Activated CD8-positive, alpha-beta memory T cell treated with anti-CD3 and anti-CD28 coated beads, Interleukin-2, amount 10 ng/mL, durations not matched to agents 7 days and 5 days (primary cell): Measurements from ENCODE around the gene DISP2. TPM values are rescaled to one million over a fixed set of nuclear protein-coding genes. Genes with fewer than 3 reads are reported as not detected.

Experiments used
- ATAC-seq: fragments of 150-1000 bp; cut with Tn5 transposase; one replicate; pipeline ENCODE4 v1.10.0; 2021; ENCODE audit warnings: moderate library complexity
- CTCF ChIA-PET: fragments of 350-600 bp; sonication (Branson Sonifier 250); formaldehyde crosslinking; loops from one replicate; lab custom pipeline; 2021; ENCODE audit warnings: antibody characterized with exemption; lab: Charles Lee
- DNase-seq: peaks from one replicate; pipeline ENCODE4 v3.0.0-alpha.2; 2020
- H3K27ac Mint-ChIP-seq: one replicate; pipeline ENCODE4 v1.8.0; 2021; ENCODE audit warnings: mild to moderate bottlenecking, mixed read lengths
- H3K27me3 Mint-ChIP-seq: one replicate; pipeline ENCODE4 v1.8.0; 2021; ENCODE audit warnings: mixed read lengths
- H3K36me3 Mint-ChIP-seq: one replicate; pipeline ENCODE4 v1.8.0; 2021; ENCODE audit warnings: mild to moderate bottlenecking, mixed read lengths
- H3K4me1 Mint-ChIP-seq: one replicate; pipeline ENCODE4 v1.8.0; 2021; ENCODE audit warnings: mixed read lengths
- H3K4me3 Mint-ChIP-seq: one replicate; pipeline ENCODE4 v1.8.0; 2021; ENCODE audit warnings: mild to moderate bottlenecking, moderate library complexity, mixed read lengths
- H3K9me3 Mint-ChIP-seq: one replicate; pipeline ENCODE4 v1.8.0; 2022; ENCODE audit warnings: low read depth, mixed read lengths
- total RNA-seq, 2 experiments: library from RNA; stranded (reverse); gene quantifications; one replicate each; pipeline ENCODE4 v1.2.3, GENCODE V29; 2021

Gene DISP2, protein sequence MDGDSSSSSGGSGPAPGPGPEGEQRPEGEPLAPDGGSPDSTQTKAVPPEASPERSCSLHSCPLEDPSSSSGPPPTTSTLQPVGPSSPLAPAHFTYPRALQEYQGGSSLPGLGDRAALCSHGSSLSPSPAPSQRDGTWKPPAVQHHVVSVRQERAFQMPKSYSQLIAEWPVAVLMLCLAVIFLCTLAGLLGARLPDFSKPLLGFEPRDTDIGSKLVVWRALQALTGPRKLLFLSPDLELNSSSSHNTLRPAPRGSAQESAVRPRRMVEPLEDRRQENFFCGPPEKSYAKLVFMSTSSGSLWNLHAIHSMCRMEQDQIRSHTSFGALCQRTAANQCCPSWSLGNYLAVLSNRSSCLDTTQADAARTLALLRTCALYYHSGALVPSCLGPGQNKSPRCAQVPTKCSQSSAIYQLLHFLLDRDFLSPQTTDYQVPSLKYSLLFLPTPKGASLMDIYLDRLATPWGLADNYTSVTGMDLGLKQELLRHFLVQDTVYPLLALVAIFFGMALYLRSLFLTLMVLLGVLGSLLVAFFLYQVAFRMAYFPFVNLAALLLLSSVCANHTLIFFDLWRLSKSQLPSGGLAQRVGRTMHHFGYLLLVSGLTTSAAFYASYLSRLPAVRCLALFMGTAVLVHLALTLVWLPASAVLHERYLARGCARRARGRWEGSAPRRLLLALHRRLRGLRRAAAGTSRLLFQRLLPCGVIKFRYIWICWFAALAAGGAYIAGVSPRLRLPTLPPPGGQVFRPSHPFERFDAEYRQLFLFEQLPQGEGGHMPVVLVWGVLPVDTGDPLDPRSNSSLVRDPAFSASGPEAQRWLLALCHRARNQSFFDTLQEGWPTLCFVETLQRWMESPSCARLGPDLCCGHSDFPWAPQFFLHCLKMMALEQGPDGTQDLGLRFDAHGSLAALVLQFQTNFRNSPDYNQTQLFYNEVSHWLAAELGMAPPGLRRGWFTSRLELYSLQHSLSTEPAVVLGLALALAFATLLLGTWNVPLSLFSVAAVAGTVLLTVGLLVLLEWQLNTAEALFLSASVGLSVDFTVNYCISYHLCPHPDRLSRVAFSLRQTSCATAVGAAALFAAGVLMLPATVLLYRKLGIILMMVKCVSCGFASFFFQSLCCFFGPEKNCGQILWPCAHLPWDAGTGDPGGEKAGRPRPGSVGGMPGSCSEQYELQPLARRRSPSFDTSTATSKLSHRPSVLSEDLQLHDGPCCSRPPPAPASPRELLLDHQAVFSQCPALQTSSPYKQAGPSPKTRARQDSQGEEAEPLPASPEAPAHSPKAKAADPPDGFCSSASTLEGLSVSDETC (N-terminal part only)
- total RNA-seq = under 1 TPM; 0.23 to 0.37 TPM

DNA sequence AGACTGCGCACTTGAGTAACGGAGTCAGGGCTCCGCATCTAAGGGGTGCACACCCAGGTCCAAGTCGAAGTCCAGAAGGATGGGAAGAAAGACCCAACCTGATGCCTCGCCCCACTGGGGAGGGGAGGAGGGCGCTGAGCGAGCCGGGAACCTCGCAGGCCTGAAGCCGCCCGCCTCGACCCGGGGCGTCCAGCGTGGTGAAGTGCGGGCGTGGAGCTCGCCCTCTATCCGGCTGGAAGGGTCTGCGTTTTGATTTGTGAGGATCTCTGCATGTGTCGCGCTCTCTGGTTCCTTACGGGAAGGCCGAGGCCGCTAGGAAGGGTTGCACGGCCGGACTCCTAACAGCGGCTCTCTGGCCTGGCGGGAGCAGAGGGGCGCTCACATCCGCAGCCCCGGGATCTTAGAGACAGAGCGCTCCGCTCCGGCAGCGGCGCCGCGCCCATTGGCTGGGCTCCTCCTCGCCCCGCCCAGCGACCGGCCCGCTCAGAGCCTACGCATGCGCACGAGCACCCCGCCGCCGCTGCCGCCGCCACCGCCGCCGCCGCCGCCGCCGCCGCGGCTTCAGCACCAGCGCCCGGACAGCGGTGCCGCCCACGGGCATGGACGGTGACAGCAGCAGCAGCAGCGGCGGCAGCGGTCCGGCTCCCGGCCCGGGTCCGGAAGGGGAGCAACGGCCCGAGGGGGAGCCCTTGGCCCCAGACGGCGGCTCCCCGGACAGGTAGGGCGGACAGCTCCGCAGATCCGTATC, at the start of gene DISP2:
DISP2 (plus strand) TSS at position 497 of the 748 bp plus-strand sequence; CDS start at position 600, 103 bp downstream.
- H3K4me1 Mint-ChIP-seq = peaks cover 9% of the 10 kb centered on the region
- H3K27me3 Mint-ChIP-seq = peaks cover 10% of the 10 kb centered on the region
- CTCF ChIA-PET = interaction anchor here (0.7 to 6.5 kb wide), 13 partner anchors 9 to 322 kb away, joined by 3 to 49 read pairs (median 3); partner anchors contain the start of gene INAFM2
- H3K9me3 Mint-ChIP-seq = no peaks in the 10 kb centered on the region
- ATAC-seq = peak; percentile 93
- peak within 1 kb of the TSS; percentile 70 for H3K4me3 Mint-ChIP-seq
- no peaks in the 10 kb centered on the region for H3K36me3 Mint-ChIP-seq
- no peak within 1 kb of the TSS for H3K27ac Mint-ChIP-seq
- peak; percentile 89 for DNase-seq

DNA sequence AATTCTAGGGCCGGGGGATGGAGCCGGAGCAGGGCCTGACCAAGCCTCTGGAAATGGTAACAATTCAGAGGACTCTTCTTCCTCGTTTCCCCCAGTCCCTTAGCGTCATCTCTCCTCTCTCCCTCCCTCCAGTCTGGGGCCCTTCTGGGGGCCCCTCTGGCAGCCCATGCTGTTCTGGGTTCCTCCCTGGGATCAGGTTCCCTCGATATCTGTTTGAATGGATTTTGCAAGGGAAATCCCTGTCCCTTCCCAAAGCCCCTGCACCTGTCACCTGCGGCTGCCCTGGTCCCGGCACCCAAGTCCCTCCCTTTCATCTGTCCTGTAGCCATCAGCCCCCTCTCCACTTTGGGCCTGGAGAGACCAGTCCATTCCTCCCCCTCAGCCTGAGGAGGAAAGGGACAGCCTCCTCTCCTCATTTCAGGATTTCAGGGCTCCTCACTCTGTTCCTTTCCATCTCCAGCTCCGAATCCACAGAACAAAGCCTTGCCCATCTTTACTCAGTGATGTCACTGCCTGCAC, 48.6 kb upstream of the DISP2 start:
- Mint-ChIP-seq H3K4me1 (peaks cover 37% of the 10 kb centered on the region), H3K27me3 (peaks cover 20% of the 10 kb centered on the region), H3K27ac (peak overlapping the region; percentile 96), H3K36me3 (no peaks in the 10 kb centered on the region), H3K9me3 (no peaks in the 10 kb centered on the region), H3K4me3 (peak overlapping the region; percentile 91)
- ATAC-seq = no peak
- DNase-seq = no peak
- CTCF ChIA-PET = interaction anchor here (0.7 to 17.8 kb wide), 21 partner anchors 7 to 264 kb away, joined by 3 to 411 read pairs (median 6); partner anchors contain the start of genes ANKRD63, CCDC9B, INAFM2 and IVD

DNA sequence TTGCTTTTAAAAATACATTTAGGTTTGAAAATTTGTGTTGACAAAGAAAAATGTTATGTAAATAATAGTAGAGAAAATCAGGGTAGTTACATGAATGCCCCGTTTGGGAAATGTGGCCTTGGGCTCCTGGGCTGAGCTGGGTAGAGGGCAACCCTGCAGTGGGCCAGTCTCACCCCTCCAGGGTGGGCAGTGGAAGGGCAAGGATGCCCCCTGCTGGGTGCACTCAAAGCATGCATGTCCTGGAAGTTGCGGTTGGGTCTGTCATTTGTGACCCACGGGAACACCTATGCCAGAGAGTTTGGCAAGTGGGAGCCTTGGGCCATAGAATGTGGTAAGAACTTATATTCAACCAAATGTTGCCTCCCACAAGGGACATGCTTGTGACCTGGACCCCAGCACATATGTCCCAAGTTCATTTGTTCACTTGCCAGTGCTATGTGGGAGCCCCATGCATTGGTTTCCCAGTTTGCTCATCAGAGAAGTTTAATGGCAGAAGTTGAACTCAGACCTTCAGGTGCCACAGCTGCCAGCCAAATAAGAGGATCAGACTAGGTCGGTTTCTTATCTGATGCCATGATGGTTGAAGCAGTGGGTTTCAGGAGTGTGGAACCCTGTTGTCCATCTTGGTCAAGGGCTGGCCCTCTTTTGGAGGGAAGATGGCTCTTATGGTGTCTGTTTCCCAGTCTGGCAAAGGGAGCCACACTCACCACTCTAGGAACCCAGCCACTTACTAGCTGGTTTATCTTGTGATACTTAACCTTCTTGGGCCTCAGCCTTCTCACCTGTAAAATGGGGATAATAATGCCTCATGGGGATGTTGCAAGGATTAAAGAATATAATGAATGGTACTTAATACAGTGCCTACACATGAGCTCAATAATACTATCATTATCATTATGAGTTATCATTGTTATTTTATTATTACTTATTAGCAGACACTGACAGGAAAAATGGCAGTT, 47.7 kb upstream of the DISP2 start:
- Mint-ChIP-seq H3K4me1 (peaks cover 35% of the 10 kb centered on the region), H3K27me3 (peaks cover 24% of the 10 kb centered on the region), H3K27ac (peak overlapping the region; percentile 96)

DNA sequence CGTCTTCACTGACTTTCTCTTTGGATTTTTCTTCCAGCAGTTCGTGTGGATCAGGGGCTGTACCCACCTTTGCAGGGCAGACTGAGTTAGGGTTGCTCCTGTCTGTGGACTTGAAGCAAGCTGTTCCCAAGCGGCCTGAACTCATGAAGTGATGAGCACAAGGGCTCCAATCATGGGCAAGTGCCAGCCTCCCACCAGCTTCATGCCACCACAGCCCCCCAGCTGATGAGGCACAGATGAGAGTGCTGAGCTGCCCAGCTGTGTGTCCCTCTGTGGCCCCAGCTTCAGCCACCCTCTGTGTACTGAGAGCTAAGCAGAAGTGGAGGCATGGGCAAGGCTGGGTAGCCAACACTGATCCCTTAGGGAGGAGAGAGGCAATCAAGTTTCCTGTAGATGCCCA, 47.0 kb upstream of the DISP2 start:
- no peak overlapping the region for H3K27ac Mint-ChIP-seq
- peaks cover 32% of the 10 kb centered on the region for H3K27me3 Mint-ChIP-seq
- no peak overlapping the region for H3K4me3 Mint-ChIP-seq
- no peak for ATAC-seq
- peaks cover 33% of the 10 kb centered on the region for H3K4me1 Mint-ChIP-seq
- no peaks in the 10 kb centered on the region for H3K9me3 Mint-ChIP-seq
- CTCF ChIA-PET = interaction anchor here (1.3 to 17.8 kb wide), 9 partner anchors 9 to 111 kb away, joined by 3 to 411 read pairs (median 39); partner anchors contain the start of genes ANKRD63, CCDC9B and INAFM2
- H3K36me3 Mint-ChIP-seq = no peaks in the 10 kb centered on the region
- no peak for DNase-seq

More for the DNA sequence above, 47.7 kb upstream of the DISP2 start:
- ATAC-seq = no peak
- H3K36me3 Mint-ChIP-seq = no peaks in the 10 kb centered on the region
- peak; percentile 80 for DNase-seq
- CTCF ChIA-PET = interaction anchor here (0.7 to 17.8 kb wide), 20 partner anchors 8 to 280 kb away, joined by 3 to 411 read pairs (median 8); partner anchors contain the start of genes ANKRD63, CCDC9B, INAFM2 and IVD
- H3K4me3 Mint-ChIP-seq = peak overlapping the region; percentile 37
- H3K9me3 Mint-ChIP-seq = no peaks in the 10 kb centered on the region

DNA sequence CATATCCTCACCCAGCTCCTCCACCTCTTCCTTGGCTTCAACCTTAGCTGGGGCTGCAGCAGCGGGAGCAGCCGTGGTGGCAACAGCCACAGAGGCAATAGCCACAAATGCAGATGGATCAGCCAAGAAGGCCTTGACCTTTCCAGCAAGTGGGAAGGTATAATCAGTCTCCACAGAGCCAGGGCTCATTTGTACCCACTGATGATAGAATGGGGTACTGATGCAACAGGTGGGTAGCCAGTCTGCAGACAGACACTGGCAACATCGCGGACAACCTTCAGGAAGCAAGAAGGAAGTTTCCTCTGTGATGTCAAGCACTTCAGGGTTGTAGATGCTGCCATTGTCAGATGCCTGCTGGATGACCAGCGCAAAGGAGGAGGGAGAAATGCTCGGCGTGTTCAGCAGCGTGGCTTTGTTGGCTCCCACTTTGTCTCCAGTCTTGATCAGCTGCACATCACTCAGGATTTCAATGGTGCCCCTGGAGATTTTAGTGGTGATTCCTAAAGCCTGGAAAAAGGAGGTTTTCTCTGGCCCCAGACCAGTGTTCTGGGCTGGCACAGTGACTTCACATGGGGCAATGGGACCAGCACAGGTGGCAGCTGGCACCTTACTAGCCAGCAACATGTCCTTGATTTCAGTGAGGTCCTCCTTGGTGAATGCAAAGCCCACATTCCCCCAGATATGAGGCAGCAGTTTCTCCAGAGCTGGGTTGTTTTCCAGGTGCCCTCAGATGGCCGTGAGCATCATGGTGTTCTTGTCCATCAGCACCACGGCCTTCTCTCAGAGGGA, 45.5 kb upstream of the DISP2 start:
- Mint-ChIP-seq H3K36me3 (no peaks in the 10 kb centered on the region), H3K9me3 (no peaks in the 10 kb centered on the region), H3K4me1 (peaks cover 25% of the 10 kb centered on the region), H3K4me3 (no peak overlapping the region), H3K27ac (no peak overlapping the region), H3K27me3 (peaks cover 35% of the 10 kb centered on the region)
- DNase-seq = no peak
- no peak for ATAC-seq
- CTCF ChIA-PET = interaction anchor here (1.0 to 17.8 kb wide), 8 partner anchors 8 to 135 kb away, joined by 3 to 411 read pairs (median 70); partner anchors contain the start of genes ANKRD63, CCDC9B and INAFM2

DNA sequence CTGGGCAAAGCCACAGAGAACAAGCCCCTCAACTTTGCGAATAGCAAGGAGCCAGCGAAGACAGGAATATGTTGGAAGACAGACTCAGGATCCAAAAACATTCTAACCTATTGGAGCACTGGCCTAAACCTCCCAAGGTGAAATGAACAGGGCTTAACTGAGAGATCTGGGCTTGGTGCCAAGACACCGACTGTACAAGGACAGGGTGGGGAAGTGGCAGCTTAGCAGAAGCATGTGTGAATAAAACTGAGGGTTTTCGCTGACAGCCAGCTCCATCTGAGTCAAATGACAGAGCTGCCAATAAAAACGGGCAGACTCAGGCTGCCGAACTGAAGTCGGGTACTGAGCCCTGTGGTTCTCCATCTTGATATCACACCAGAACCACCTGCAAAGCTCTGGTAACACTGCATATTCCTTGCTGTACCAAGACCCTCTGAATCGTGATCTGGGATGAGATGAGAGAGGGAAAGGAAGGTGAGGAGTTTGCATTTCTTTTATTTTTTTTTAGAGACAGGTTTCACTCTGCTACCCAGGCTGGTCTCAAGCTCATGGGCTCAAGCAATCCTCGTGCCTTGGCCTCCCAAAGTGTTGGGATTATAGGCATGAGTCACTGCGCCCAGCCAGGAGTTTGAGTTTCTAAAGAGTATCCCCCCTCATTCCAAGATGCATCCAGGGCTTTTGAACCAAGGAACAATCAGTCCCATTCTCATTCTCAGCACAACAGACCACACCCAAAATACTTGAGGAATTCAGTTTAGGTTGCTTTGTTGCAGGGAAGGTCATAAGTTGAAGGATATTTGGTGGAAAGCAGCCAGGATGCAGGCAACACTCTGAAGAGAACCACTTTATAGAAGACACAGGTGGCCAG, 44.3 kb upstream of the DISP2 start:
- Mint-ChIP-seq H3K36me3 (no peaks in the 10 kb centered on the region), H3K27me3 (peaks cover 39% of the 10 kb centered on the region), H3K9me3 (no peaks in the 10 kb centered on the region), H3K4me1 (peaks cover 22% of the 10 kb centered on the region), H3K4me3 (no peak overlapping the region), H3K27ac (no peak overlapping the region)
- DNase-seq = peak; percentile 52
- CTCF ChIA-PET = interaction anchor here (0.7 to 17.8 kb wide), 8 partner anchors 7 to 268 kb away, joined by 3 to 411 read pairs (median 6); partner anchors contain the start of genes CCDC9B, INAFM2 and IVD
- peak; percentile 31 for ATAC-seq

DNA sequence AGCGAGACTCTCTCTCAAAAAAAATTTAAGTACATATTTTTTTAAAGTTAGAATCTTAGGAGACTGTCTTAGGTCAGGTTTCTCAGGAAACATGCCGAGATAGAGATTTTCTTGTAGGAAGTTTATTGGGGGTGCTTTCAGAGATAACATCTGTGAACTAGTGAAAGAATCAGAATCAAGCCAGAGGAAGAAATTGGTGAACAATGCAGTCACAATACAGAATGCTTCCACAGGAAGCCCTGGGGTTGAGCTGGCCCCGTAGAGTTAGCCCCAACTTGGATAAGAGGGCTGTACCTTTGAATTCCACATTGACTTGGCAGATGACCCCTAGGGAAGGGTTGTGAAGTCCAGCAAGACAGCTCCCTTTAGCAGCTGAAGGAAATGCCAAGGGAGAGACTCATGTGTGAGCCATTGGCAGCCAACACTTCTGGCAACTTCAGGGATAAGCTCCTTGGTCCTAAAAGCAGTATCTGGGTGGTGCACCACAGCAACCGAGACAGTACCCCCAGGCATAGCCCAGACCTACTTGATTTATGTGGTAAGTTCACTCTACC, 43.2 kb upstream of the DISP2 start:
- peaks cover 11% of the 10 kb centered on the region for H3K4me1 Mint-ChIP-seq
- H3K27ac Mint-ChIP-seq = no peak overlapping the region
- no peaks in the 10 kb centered on the region for H3K9me3 Mint-ChIP-seq
- CTCF ChIA-PET = interaction anchor here (1.2 to 17.8 kb wide), 5 partner anchors 25 to 91 kb away, joined by 3 to 411 read pairs (median 8); partner anchors contain the start of genes CCDC9B and IVD
- ATAC-seq (no peak), DNase-seq (no peak)
- H3K27me3 Mint-ChIP-seq = peaks cover 40% of the 10 kb centered on the region
- no peaks in the 10 kb centered on the region for H3K36me3 Mint-ChIP-seq
- H3K4me3 Mint-ChIP-seq = no peak overlapping the region

DNA sequence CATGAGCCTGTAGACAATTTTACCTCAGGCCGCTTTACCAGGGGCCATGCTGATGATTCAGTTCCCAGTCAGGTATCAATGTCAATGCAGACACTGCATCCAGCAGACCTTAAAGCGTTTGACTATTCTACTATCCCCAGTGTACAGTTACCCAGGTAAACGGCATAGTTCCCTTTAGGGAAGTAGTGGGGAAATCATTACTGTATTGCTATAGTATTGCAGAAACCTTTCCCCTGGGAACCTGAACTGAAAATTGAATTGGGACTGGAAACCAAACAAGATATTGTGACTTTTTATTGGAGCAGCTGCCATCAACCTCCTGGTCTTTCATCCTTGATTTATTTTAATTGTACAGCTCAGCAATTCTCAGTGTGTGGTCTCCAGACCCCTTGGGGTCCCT, 41.1 kb upstream of the DISP2 start:
- ATAC-seq = no peak
- Mint-ChIP-seq H3K36me3 (no peaks in the 10 kb centered on the region), H3K4me1 (peaks cover 16% of the 10 kb centered on the region), H3K4me3 (no peak overlapping the region), H3K27me3 (peaks cover 41% of the 10 kb centered on the region), H3K9me3 (no peaks in the 10 kb centered on the region), H3K27ac (no peak overlapping the region)
- CTCF ChIA-PET = interaction anchor here (1.1 to 17.8 kb wide), 4 partner anchors 7 to 39 kb away, joined by 3 to 317 read pairs (median 77); partner anchors contain the start of genes CCDC9B and PLCB2
- DNase-seq = no peak

DNA sequence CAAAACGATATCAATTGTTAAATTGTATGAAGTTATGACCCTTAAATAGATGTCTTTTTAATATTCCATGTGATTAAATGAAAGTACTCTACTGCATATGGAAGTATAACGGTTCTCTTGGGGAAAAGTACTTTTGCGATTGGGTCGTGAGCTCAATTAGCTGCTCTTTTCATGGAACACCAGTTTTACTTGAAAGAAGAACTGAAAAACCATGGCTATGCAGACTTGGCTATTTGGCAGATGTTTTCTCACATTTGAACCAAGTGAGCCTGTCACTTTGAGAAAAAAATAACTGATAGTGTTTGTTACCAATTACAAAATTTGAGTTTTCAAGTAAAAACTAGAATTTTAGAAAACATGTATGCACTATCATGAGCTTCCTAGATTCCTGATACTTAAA, 40.4 kb upstream of the DISP2 start:
- DNase-seq (no peak), ATAC-seq (no peak)
- Mint-ChIP-seq H3K36me3 (no peaks in the 10 kb centered on the region), H3K4me1 (peaks cover 22% of the 10 kb centered on the region), H3K9me3 (no peaks in the 10 kb centered on the region), H3K4me3 (no peak overlapping the region), H3K27ac (no peak overlapping the region), H3K27me3 (peaks cover 35% of the 10 kb centered on the region)
- CTCF ChIA-PET = interaction anchor here (2.1 to 17.8 kb wide), 3 partner anchors 7 to 38 kb away, joined by 8 to 317 read pairs (median 146); partner anchors contain the start of genes CCDC9B and PLCB2
